K562 (cell line): ENCODE data around the gene CCDC138. TPM values are rescaled to one million over a fixed set of nuclear protein-coding genes. Genes with fewer than 3 reads are reported as not detected.

Experiments
- ADNP ChIP-seq: fragments of 200-800 bp; sonication (Bioruptor generic); IDR thresholded peaks from 2 replicates; pipeline ENCODE4 v1.6.1; 2016; ENCODE audit warnings: missing genetic modification characterization, missing compliant biosample characterization
- CBFA2T3 ChIP-seq: fragments of 450-650 bp; IDR thresholded peaks from 2 replicates; pipeline ENCODE4 v1.6.1; 2017
- E2F8 ChIP-seq: fragments of 450-650 bp; IDR thresholded peaks from 2 replicates; pipeline ENCODE4 v1.7.1; 2018; ENCODE audit warnings: mild to moderate bottlenecking, low read depth; ENCODE audit not compliant: partially characterized antibody
- ESRRB ChIP-seq: fragments of 250-450 bp; sonication (Bioruptor Pico); IDR thresholded peaks from 2 replicates; pipeline ENCODE4 v1.5.0; 2020; ENCODE audit warnings: mild to moderate bottlenecking, moderate library complexity, borderline replicate concordance
- GTF2F1 ChIP-seq: IDR thresholded peaks from 2 replicates; pipeline ENCODE4 v1.6.1; 2011; ENCODE audit warnings: low read depth, low read length, improper control_type of control experiment
- LCOR ChIP-seq: sonication (generic); formaldehyde crosslinking; IDR thresholded peaks from 2 replicates; pipeline ENCODE4 v1.8.0; 2022; ENCODE audit warnings: mild to moderate bottlenecking, missing genetic modification reagents
- NCOA2 ChIP-seq, 2 experiments: fragments of 450-650 bp; IDR thresholded peaks; 2 replicates each; pipeline ENCODE4 v1.6.1; 2018; ENCODE audit warnings: mild to moderate bottlenecking in 2 of 2, moderate library complexity in 1 of 2; ENCODE audit not compliant: partially characterized antibody in 2 of 2
- RBFOX2 ChIP-seq: fragments of 200-400 bp; formaldehyde crosslinking; IDR thresholded peaks from 2 replicates; pipeline ENCODE4 v1.6.1; 2017; ENCODE audit warnings: low read depth, mild to moderate bottlenecking, low read length, moderate library complexity
- SAFB2 ChIP-seq: fragments of 200-400 bp; formaldehyde crosslinking; IDR thresholded peaks from 2 replicates; pipeline ENCODE4 v1.6.1; 2018; ENCODE audit warnings: borderline replicate concordance, low read length, low read depth, moderate library complexity; ENCODE audit not compliant: severe bottlenecking
- SP2 ChIP-seq: IDR thresholded peaks from 2 replicates; pipeline ENCODE4 v1.6.1; 2011; ENCODE audit warnings: mild to moderate bottlenecking, low read depth, low read length, moderate library complexity; ENCODE audit not compliant: poor library complexity, severe bottlenecking; ENCODE audit errors: extremely low read depth
- TAF9B ChIP-seq: fragments of 450-650 bp; IDR thresholded peaks from 2 replicates; pipeline ENCODE4 v1.6.1; 2018; ENCODE audit warnings: mild to moderate bottlenecking; ENCODE audit not compliant: partially characterized antibody
- ZNF699 ChIP-seq: fragments of 250-450 bp; sonication (Bioruptor Pico); IDR thresholded peaks from 2 replicates; pipeline ENCODE4 v1.8.0; 2021; ENCODE audit warnings: mild to moderate bottlenecking, moderate library complexity; ENCODE audit not compliant: insufficient replicate concordance
- ZNF77 ChIP-seq: fragments of 250-450 bp; sonication (Bioruptor Pico); IDR thresholded peaks from 2 replicates; pipeline ENCODE4 v1.5.0; 2020
- polyA plus RNA-seq, 8 experiments: library from polyadenylated mRNA; depleted of rRNA in 4 of 8; stranded (reverse) in 5 of 8; unstranded in 3 of 8; fragments of >200 nt; fragmentation: Nextera tagmentation in 2 of 8; fragmentation: Illumina TruSeq in 1 of 8; extraction: Ambion mirVana in 2 of 8; extraction: Trizol in 1 of 8; gene quantifications; 2 replicates each; pipeline versions ENCODE4 v1.2.1 to v1.2.3, GENCODE V29; 2011 to 2014; ENCODE audit warnings: inconsistent platforms in 1 of 8, missing spikeins in 1 of 8
- total RNA-seq, 7 experiments: library from RNA; depleted of rRNA in 6 of 7; stranded (reverse); fragments of >200 nt in 6 of 7; fragmentation: Illumina TruSeq in 2 of 7; extraction: Trizol in 2 of 7; gene quantifications; 2 replicates each; pipeline versions ENCODE4 v1.2.1 to v1.2.3, GENCODE V29; 2011 to 2021; ENCODE audit warnings: low replicate concordance in 1 of 7
- TF ChIP-seq, protein P1 (sequence below): fragments of 450-650 bp; formaldehyde crosslinking; IDR thresholded peaks from 2 replicates; pipeline ENCODE4 v1.4.0; 2020; ENCODE audit warnings: mild to moderate bottlenecking, moderate library complexity
- TF ChIP-seq, protein P2 (sequence below): conservative IDR thresholded peaks from 2 replicates; pipeline ENCODE4 v1.6.1; 2011; ENCODE audit warnings: low read depth, mild to moderate bottlenecking, low read length; ENCODE audit not compliant: control insufficient read depth
- TF ChIP-seq, protein P3 (sequence below): sonication (generic); formaldehyde crosslinking; IDR thresholded peaks from 2 replicates; pipeline ENCODE4 v1.8.1; 2023; ENCODE audit warnings: missing genetic modification reagents, mild to moderate bottlenecking, borderline replicate concordance

CCDC138 gene
- total and polyA plus RNA-seq, 9 of the 15 experiments (the other 6 are each of a cell fraction or from before 2014, with no cell fraction given) = 17.5 to 44.6 (median 26.7) TPM

GRCh38 chr2:108786354-108787215, at the start of gene CCDC138 (continued):
- TF ChIP-seq, protein P1, sequence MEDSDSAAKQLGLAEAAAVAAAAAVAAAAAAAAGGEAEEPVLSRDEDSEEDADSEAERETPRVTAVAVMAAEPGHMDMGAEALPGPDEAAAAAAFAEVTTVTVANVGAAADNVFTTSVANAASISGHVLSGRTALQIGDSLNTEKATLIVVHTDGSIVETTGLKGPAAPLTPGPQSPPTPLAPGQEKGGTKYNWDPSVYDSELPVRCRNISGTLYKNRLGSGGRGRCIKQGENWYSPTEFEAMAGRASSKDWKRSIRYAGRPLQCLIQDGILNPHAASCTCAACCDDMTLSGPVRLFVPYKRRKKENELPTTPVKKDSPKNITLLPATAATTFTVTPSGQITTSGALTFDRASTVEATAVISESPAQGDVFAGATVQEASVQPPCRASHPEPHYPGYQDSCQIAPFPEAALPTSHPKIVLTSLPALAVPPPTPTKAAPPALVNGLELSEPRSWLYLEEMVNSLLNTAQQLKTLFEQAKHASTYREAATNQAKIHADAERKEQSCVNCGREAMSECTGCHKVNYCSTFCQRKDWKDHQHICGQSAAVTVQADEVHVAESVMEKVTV (CRISPR knock-in tag) = no peak
- TF ChIP-seq NCOA2 (IDR thresholded peaks at IDR 0.05; ENCODE audit: partially characterized antibody in 2 of 2) = no peak
- TF ChIP-seq ZNF77 (CRISPR knock-in tag) = no peak
- peak; percentile 96 for TF ChIP-seq RBFOX2
- no peak for TF ChIP-seq ESRRB (CRISPR knock-in tag)
- TF ChIP-seq E2F8 = no peak
- TF ChIP-seq GTF2F1 = no peak
- TF ChIP-seq, protein P2, sequence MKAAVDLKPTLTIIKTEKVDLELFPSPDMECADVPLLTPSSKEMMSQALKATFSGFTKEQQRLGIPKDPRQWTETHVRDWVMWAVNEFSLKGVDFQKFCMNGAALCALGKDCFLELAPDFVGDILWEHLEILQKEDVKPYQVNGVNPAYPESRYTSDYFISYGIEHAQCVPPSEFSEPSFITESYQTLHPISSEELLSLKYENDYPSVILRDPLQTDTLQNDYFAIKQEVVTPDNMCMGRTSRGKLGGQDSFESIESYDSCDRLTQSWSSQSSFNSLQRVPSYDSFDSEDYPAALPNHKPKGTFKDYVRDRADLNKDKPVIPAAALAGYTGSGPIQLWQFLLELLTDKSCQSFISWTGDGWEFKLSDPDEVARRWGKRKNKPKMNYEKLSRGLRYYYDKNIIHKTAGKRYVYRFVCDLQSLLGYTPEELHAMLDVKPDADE = no peak
- TF ChIP-seq TAF9B = no peak
- TF ChIP-seq SAFB2 = no peak
- TF ChIP-seq ZNF699 (CRISPR knock-in tag) = no peak
- TF ChIP-seq CBFA2T3 = no peak
- TF ChIP-seq, protein P3, sequence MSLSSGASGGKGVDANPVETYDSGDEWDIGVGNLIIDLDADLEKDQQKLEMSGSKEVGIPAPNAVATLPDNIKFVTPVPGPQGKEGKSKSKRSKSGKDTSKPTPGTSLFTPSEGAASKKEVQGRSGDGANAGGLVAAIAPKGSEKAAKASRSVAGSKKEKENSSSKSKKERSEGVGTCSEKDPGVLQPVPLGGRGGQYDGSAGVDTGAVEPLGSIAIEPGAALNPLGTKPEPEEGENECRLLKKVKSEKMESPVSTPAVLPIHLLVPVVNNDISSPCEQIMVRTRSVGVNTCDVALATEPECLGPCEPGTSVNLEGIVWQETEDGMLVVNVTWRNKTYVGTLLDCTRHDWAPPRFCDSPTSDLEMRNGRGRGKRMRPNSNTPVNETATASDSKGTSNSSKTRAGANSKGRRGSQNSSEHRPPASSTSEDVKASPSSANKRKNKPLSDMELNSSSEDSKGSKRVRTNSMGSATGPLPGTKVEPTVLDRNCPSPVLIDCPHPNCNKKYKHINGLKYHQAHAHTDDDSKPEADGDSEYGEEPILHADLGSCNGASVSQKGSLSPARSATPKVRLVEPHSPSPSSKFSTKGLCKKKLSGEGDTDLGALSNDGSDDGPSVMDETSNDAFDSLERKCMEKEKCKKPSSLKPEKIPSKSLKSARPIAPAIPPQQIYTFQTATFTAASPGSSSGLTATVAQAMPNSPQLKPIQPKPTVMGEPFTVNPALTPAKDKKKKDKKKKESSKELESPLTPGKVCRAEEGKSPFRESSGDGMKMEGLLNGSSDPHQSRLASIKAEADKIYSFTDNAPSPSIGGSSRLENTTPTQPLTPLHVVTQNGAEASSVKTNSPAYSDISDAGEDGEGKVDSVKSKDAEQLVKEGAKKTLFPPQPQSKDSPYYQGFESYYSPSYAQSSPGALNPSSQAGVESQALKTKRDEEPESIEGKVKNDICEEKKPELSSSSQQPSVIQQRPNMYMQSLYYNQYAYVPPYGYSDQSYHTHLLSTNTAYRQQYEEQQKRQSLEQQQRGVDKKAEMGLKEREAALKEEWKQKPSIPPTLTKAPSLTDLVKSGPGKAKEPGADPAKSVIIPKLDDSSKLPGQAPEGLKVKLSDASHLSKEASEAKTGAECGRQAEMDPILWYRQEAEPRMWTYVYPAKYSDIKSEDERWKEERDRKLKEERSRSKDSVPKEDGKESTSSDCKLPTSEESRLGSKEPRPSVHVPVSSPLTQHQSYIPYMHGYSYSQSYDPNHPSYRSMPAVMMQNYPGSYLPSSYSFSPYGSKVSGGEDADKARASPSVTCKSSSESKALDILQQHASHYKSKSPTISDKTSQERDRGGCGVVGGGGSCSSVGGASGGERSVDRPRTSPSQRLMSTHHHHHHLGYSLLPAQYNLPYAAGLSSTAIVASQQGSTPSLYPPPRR (CRISPR knock-in tag) = no peak
- no peak for TF ChIP-seq SP2
- TF ChIP-seq LCOR = peak; percentile 53; the same call in 1 of the 2 replicates
- TF ChIP-seq ADNP (tag) = no peak
